HG02884 (cell line): ENCODE data around the gene SLX4IP.

Experiments used
- ATAC-seq: cut with Tn5 transposase; IDR thresholded peaks from one replicate; pipeline ENCODE4 v1.9.1; 2021; ENCODE audit warnings: mild to moderate bottlenecking, moderate library complexity; ENCODE audit not compliant: unreplicated experiment

Gene SLX4IP

DNA sequence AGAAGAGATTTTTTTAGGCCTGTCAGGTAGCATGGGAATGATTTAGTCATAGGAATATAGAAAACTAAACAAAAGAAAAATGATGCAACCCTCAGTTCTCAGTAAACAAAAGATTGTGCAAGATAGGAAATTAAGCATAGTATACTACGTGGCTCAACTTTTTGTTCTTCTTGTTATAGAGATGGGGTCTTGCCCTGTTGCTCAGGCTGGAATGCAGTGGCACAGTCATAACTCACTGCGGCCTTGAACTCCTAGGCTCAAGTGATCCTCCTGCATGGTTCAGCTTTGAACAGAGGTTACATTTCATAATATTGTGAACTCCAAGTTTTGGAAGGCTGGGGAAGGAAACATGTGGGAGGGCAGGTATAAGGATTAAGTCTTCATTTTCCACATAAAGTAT lies 28.5 kb downstream of the SLX4IP start:
- no peak for ATAC-seq

GRCh38 chr20:10465135-10465534 lies 30.0 kb downstream of the SLX4IP start:
- ATAC-seq = no peak

- no peak for ATAC-seq
Measured at GRCh38 chr20:10466325-10466724, 31.2 kb downstream of the SLX4IP start.

GRCh38 chr20:10466855-10467254 lies 31.8 kb downstream of the SLX4IP start:
- ATAC-seq = no peak

GRCh38 chr20:10467681-10468339 lies 32.7 kb downstream of the SLX4IP start:
- no peak for ATAC-seq

- ATAC-seq = no peak
Measured at GRCh38 chr20:10468340-10468845, 33.3 kb downstream of the SLX4IP start.

- ATAC-seq = no peak
Measured at GRCh38 chr20:10469056-10469455, 34.0 kb downstream of the SLX4IP start.

DNA sequence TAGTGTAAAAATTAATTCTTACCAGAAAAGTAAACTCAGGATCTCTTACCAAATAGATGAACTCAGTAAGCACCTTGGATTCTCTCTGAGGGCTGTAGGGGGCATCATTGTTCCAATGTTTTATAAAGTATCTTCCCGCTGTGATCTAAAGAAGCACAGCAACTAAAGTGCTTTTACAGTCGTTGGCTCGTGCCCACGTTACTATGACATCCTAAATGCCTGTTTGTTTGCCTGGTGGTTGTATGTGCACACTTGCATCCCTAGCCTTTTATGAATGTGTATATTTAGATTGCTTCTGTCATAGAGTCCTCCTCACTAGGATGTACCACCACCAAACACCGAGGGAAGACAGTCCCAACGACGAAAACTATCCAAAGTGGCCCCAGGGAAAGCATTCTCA lies 34.5 kb downstream of the SLX4IP start:
- ATAC-seq = no peak

- no peak for ATAC-seq
Measured at GRCh38 chr20:10470276-10470675, 35.2 kb downstream of the SLX4IP start.

- ATAC-seq = no peak
Measured at GRCh38 chr20:10472871-10473270, 37.8 kb downstream of the SLX4IP start.

- no peak for ATAC-seq
Measured at GRCh38 chr20:10474606-10475184, 39.6 kb downstream of the SLX4IP start.

- no peak for ATAC-seq
Measured at GRCh38 chr20:10475225-10475624, 40.1 kb downstream of the SLX4IP start.

GRCh38 chr20:10476319-10476724 lies 41.2 kb downstream of the SLX4IP start:
- peak; percentile 79 for ATAC-seq

DNA sequence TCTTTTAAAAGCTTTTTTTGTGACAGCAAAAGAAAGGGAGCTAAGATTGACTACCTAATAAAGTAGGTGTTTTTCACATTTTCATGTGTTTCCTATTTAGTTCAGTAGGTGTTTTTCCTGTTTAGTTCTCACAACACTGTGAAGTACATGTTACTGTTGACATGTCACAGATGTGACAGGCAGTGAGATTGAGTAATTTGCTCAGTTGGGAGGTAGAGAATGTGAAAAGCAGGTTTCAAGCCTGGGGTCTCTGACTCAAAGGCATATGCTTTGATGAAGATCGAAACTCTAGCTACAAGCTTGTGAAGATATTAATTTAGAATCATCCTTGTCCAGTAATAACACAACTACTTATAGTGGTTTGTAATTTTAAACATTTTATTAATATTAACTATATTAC lies 43.1 kb downstream of the SLX4IP start:
- ATAC-seq = peak; percentile 78

- no peak for ATAC-seq
Measured at GRCh38 chr20:10478930-10479329, 43.8 kb downstream of the SLX4IP start.

GRCh38 chr20:10481676-10482075 lies 46.6 kb downstream of the SLX4IP start:
- no peak for ATAC-seq

DNA sequence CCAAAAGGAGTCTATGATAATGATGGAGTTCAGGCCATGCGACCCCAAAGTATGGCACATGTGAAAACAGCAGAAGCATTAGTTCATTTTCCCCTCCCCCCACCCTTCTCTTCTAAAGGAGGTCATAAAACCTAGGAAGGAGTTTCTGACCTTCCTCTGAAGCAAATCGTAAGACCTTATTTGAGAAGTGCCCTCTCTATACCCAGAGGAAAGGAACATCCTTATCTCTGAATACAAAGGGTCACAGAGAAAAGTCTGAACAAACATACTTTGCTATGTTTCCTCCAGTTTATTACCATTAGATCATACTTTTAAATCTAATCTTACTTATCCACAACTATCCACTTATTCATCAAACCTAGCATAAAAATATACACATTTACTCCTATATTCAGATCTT lies 48.6 kb downstream of the SLX4IP start:
- ATAC-seq = no peak

DNA sequence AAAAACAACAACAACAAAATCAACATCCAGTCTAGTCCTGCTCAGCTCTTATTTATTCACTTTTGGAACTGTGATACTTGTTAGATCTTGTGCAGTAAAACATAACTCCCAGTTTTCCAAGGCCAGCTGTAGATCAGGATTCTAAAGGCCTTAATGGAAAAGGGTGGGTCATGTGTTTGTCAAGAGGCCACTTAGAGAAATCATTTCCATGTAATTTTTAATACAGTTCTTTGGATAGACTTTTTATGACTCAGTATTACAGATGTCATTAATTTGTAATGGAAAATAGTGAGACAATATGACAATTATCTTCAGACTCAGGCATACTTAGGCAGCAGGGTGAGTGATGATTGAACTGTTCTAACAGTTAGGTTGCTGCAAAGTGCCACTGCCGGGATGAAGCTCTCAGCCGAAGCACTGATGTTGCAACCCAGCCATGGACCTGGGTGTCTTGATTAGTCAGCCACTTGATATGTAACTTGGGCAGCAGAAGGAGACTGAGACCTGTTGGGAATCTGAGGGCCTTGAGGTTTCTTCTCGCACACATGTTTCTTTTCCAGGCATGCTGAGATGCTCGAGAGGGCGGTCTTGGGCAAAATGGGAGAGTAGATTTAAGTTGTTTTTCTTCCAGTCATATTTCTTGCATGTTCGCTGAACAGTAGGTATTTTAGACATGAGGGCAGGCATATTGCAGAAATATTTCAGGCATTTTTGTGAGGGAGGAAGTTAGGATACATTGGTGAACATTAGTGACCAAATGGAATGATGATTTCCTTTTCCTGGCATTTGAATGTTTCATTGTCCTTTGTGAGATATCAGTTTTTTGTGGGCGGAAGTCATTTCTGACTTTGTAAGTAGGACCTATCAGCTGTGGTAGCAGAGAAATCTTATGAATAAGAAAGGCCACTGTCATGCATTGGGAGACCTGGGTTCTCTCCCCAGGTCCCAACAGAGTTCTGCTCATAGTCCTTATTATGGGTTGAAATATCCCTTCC lies 52.3 kb downstream of the SLX4IP start:
- ATAC-seq = no peak

DNA sequence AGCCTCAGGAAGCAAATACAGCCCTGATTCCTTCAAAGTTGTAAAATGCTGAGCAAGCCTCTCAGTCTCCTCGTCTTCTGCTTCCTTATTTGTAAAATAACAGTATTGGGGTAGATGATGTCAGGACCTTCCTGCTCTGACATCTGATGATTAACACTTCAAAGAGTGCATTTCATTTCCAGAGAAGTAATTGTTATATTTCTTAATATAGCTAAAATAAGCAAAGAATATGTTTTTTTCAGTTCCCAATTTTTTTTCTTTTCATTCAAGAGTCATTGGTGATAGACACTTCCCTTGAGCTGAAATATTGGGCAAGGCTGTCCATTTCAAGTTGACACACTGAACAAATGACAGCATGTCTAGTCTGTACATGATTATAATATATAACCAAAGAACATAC lies 53.4 kb downstream of the SLX4IP start:
- no peak for ATAC-seq

- ATAC-seq = no peak
Measured at GRCh38 chr20:10489853-10490252, 54.7 kb downstream of the SLX4IP start.

DNA sequence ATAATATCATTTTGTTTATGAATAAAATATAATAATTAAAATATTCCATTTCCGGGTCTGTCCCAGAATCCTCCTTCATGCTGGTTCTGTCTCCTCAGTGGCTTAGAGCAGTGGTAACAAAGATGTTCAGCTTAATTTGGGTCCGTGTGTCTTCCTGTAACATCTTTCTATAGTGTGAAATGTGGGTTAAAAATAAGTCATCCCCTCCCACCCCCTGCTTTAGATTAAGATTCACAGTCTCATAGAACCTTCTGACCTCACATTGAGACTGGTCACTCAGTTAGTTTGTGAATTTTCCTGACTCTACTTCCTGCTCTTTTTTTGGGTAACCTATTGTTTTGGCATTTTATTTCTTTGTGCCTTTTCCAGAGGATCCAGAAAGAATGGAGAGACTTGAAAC lies 55.2 kb downstream of the SLX4IP start:
- no peak for ATAC-seq

GRCh38 chr20:10490706-10491105 lies 55.6 kb downstream of the SLX4IP start:
- no peak for ATAC-seq
